Uterus (tissue), 4 donors: ENCODE measurements around the gene EHF. TPM values are rescaled to one million over a fixed set of nuclear protein-coding genes. Genes with fewer than 3 reads are reported as not detected.

Experiments
- DNase-seq, 2 donors: peaks; one replicate each; pipeline ENCODE4 v3.0.0-alpha.2; 2019 to 2020
- H3K27ac ChIP-seq, 2 donors: fragments of 200-600 bp; sonication (generic); 1 replicate in 1 of 2; 2 replicates in 1 of 2; pipeline ENCODE4 v1.5.1; 2016 to 2018
- H3K27me3 ChIP-seq, 2 donors: fragments of 200-600 bp; sonication (generic); one replicate each; pipeline ENCODE4 v1.5.1; 2018 to 2019; ENCODE audit warnings: control low read depth in 1 of 2
- H3K36me3 ChIP-seq, 2 donors: fragments of 200-600 bp; sonication (generic); one replicate each; pipeline ENCODE4 v1.5.1; 2019; ENCODE audit warnings: control low read depth in 1 of 2
- H3K4me1 ChIP-seq, 2 donors: fragments of 200-600 bp; sonication (generic); one replicate each; pipeline ENCODE4 v1.5.1; 2018 to 2019; ENCODE audit warnings: control low read depth in 1 of 2
- H3K4me3 ChIP-seq, 2 donors: fragments of 200-600 bp; sonication (generic); 1 replicate in 1 of 2; 2 replicates in 1 of 2; pipeline ENCODE4 v1.5.1; 2018 to 2019; ENCODE audit warnings: mild to moderate bottlenecking in 1 of 2
- H3K9me3 ChIP-seq, 2 donors: fragments of 200-600 bp; sonication (generic); one replicate each; pipeline ENCODE4 v1.5.1; 2019; ENCODE audit warnings: control low read depth in 1 of 2
- POLR2A ChIP-seq, 2 donors: fragments of 450-650 bp; IDR thresholded peaks; one replicate each; pipeline ENCODE4 v1.6.1; 2016; ENCODE audit warnings: antibody characterized with exemption in 2 of 2, mild to moderate bottlenecking in 1 of 2, moderate library complexity in 1 of 2
- intact Hi-C: fragments of 100-400 bp; cut with DNase I; formaldehyde crosslinking; loops from one replicate; pipeline ENCODE4 v1.15.1; 2023; ENCODE audit warnings: low total_unique reads
- total RNA-seq, 4 donors: library from RNA; depleted of rRNA in 3 of 4; stranded (reverse); fragments of >200 nt in 3 of 4; gene quantifications; one replicate each; pipeline versions ENCODE4 v1.1.0 to v1.2.4, GENCODE V29; 2014 to 2023
- TF ChIP-seq, protein P1 (sequence below), 4 experiments: fragments of 200-600 bp in 2 of 4; fragments of 450-650 bp in 2 of 4; sonication (generic) in 2 of 4; IDR thresholded peaks; one replicate each; pipeline ENCODE4 v1.5.1; 2016 to 2019; ENCODE audit warnings: antibody characterized with exemption in 4 of 4, mild to moderate bottlenecking in 2 of 4, moderate library complexity in 1 of 4
- donor health status: DM: yes; HTN: yes; CAD: no.

EHF gene
- total RNA-seq, 4 donors from 2014 or later = 0.59 to 98.7 (median 1.6) TPM

DNA sequence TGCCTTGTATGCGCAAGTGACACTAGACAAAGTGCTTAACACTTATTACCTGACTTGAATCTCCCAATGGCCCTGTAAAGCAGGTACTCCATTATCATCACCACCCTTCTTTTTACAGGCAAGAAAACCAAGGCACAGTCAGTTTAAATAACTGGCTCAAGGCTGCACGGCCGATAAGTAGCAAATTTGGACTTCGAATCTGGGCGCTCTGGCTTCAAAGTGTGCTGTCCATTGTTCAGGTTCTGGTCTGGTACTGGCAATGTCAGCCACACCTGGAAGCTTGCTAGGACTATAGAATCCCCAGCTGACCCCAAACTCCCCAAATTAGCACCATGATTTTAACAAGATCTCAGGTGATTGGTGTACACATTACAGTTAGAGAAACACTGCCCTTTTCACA, 19.3 kb upstream of the EHF start:
- no peaks in the 10 kb centered on the region for H3K9me3 ChIP-seq
- H3K4me3 ChIP-seq = no peak overlapping the region
- H3K27ac ChIP-seq = no peak overlapping the region
- DNase-seq = no peak
- TF ChIP-seq, protein P1, sequence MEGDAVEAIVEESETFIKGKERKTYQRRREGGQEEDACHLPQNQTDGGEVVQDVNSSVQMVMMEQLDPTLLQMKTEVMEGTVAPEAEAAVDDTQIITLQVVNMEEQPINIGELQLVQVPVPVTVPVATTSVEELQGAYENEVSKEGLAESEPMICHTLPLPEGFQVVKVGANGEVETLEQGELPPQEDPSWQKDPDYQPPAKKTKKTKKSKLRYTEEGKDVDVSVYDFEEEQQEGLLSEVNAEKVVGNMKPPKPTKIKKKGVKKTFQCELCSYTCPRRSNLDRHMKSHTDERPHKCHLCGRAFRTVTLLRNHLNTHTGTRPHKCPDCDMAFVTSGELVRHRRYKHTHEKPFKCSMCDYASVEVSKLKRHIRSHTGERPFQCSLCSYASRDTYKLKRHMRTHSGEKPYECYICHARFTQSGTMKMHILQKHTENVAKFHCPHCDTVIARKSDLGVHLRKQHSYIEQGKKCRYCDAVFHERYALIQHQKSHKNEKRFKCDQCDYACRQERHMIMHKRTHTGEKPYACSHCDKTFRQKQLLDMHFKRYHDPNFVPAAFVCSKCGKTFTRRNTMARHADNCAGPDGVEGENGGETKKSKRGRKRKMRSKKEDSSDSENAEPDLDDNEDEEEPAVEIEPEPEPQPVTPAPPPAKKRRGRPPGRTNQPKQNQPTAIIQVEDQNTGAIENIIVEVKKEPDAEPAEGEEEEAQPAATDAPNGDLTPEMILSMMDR (IDR thresholded peaks at IDR 0.05) = no peak
- TF ChIP-seq POLR2A (IDR thresholded peaks at IDR 0.05) = no peak
- no peaks in the 10 kb centered on the region for H3K4me1 ChIP-seq
- no peaks in the 10 kb centered on the region for H3K36me3 ChIP-seq
- intact Hi-C loops = no loop called here
- no peaks in the 10 kb centered on the region for H3K27me3 ChIP-seq

DNA sequence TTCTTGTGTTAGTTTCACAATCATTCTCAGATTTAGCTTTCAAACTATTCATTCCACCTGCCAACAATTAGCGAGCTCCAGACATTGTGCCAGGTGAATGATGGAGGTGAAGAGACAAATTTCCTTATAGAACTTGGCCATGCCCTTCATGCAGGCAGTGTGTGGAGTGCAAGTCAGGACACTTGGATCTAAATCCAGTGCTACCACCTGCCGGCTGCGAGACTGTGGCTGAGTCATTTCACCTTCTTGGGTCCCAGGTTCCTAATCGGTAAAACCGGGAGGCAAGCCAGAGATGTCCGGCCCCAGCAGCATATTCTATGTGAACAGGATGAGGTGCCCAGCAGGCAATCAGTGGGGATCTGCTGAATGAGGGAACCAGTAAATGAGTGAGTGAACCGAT, 18.6 kb upstream of the EHF start:
- no peak for DNase-seq
- intact Hi-C loops = no loop called here

DNA sequence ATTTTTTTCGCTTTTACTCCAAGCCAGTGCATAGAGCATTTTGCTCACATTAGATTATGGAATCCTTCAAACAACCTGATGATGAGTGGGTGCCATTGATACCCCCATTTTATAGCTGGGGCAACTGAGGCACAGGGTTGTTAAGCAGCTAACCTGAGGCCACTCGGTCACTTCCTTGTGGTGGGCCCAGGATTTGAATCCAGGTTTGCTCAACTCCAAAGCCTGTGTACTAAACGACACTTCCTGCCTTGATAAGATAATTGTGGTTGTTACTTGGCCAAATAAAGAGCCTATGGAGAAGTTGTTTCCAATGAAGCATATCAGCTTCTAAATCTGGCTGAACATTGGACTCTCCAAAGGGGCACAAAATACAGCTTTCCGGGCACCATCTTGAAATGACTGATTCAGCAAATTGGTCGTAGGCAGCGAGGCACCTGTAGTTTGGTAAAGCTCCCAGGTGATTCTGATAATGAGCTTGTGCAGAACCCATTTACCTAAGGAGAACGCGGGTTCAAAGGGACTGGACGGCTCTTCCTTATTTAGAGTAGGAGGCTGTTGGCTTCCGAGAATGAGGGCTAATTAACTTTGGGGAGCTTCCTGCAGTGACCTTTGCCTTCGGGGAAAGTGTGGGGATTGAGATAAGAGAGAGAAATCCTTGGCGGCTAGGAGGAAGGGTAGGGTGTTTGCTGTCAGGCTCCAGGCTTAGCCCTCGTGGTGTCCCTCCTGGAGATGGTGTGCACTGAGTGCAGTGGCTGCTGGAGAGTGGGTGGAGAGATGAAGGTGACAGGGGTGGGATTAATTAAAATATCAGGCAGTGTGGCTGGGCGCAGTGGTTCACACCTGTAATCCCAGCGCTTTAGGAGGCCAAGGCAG, 17.5 kb upstream of the EHF start:
- no peak for DNase-seq
- H3K4me1 ChIP-seq = no peaks in the 10 kb centered on the region
- intact Hi-C loops = no loop called here
- no peaks in the 10 kb centered on the region for H3K27me3 ChIP-seq
- TF ChIP-seq, protein P1 (IDR thresholded peaks at IDR 0.05) = no peak
- TF ChIP-seq POLR2A (IDR thresholded peaks at IDR 0.05) = no peak
- H3K27ac ChIP-seq = no peak overlapping the region
- H3K9me3 ChIP-seq = no peaks in the 10 kb centered on the region
- no peaks in the 10 kb centered on the region for H3K36me3 ChIP-seq
- no peak overlapping the region for H3K4me3 ChIP-seq

More for the DNA sequence above, 18.6 kb upstream of the EHF start:
- Histone ChIP-seq H3K9me3 (no peaks in the 10 kb centered on the region), H3K27ac (no peak overlapping the region), H3K27me3 (no peaks in the 10 kb centered on the region), H3K36me3 (no peaks in the 10 kb centered on the region), H3K4me3 (no peak overlapping the region), H3K4me1 (no peaks in the 10 kb centered on the region)
- TF ChIP-seq POLR2A (IDR thresholded peaks at IDR 0.05) = no peak
- TF ChIP-seq, protein P1 (IDR thresholded peaks at IDR 0.05) = no peak

DNA sequence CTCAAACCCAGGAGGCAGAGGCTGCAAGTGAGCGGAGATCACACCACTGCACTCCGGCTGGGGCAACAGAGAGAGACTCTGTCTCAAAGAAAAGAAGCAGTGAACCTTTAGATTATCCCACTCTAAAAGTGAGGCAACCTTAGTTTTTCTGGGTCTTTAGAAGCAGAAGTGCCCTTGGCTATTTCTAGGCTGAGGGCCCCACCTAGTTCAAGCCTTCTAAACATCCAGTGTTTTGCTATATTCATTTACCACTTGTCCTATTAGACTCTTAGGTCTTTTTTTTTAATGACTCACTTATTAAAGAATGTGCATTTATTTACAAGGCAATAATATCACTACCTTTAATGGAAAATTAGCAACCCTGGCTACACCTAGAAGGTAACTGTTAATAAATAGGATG, 16.7 kb upstream of the EHF start:
- TF ChIP-seq, protein P1 (IDR thresholded peaks at IDR 0.05) = no peak
- TF ChIP-seq POLR2A (IDR thresholded peaks at IDR 0.05) = no peak
- no peaks in the 10 kb centered on the region for H3K27me3 ChIP-seq
- H3K36me3 ChIP-seq = no peaks in the 10 kb centered on the region
- no peak for DNase-seq
- no peaks in the 10 kb centered on the region for H3K9me3 ChIP-seq
- H3K4me3 ChIP-seq = no peak overlapping the region
- no peaks in the 10 kb centered on the region for H3K4me1 ChIP-seq
- intact Hi-C loops = no loop called here
- no peak overlapping the region for H3K27ac ChIP-seq

DNA sequence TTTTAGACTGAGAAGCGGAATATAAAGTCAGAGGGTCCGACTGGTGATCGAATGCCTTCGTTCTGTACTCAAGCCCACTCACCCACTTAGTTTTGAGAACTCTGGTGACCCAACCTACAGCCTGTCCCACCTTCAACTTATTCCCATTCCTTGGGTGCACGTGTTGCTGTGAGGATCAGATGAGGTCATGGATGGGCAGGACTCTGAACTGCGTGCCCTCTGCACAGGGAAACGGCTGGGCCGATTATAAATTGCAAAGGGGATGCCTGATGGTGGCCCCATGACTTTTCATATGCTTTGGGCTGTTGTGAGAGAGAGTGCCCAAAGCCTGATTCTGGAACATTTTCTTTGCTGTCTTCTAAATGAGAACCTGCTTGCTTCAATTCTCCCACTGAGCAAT, 16.0 kb upstream of the EHF start:
- H3K9me3 ChIP-seq = no peaks in the 10 kb centered on the region
- H3K27me3 ChIP-seq = no peaks in the 10 kb centered on the region
- no peak overlapping the region for H3K4me3 ChIP-seq
- no peaks in the 10 kb centered on the region for H3K36me3 ChIP-seq
- no peaks in the 10 kb centered on the region for H3K4me1 ChIP-seq
- H3K27ac ChIP-seq = no peak overlapping the region
- intact Hi-C loops = no loop called here
- DNase-seq = no peak
- no peak for TF ChIP-seq POLR2A (IDR thresholded peaks at IDR 0.05)
- TF ChIP-seq, protein P1 (IDR thresholded peaks at IDR 0.05) = no peak
